Breast epithelium (tissue), 3 donors: ENCODE results near the gene TUSC2.

Experiments used
- POLR2A ChIP-seq: fragments of 450-650 bp; IDR thresholded peaks from one replicate; pipeline ENCODE4 v1.6.1; 2016; ENCODE audit warnings: antibody characterized with exemption, mild to moderate bottlenecking, moderate library complexity
- POLR2AphosphoS5 ChIP-seq, 3 donors: sonication (generic); formaldehyde crosslinking; IDR thresholded peaks; one replicate each; pipeline ENCODE4 v1.6.1; 2017; ENCODE audit warnings: antibody characterized with exemption in 3 of 3

- TF ChIP-seq POLR2A: no peak
- TF ChIP-seq POLR2AphosphoS5 (IDR thresholded peaks at IDR 0.05): no peak
Observed at GRCh38 chr3:50275141-50275995, 52.7 kb downstream of the TUSC2 start.
